Measurements from ENCODE around the gene LRG1. TPM values are rescaled to one million over a fixed set of nuclear protein-coding genes. Genes with fewer than 3 reads are reported as not detected.

The LRG1 gene
- total and polyA plus RNA-seq, 2 of the 13 experiments (the other 11 are each of a cell fraction or from before 2014, with no cell fraction given), result 12.0 to 39.3 TPM

GRCh38 chr19:4517451-4518057 is 22.3 kb downstream of the LRG1 start:
- Histone ChIP-seq H3K9ac (ENCODE audit: insufficient read depth, low read depth, low read length) (no peak overlapping the region), H2AFZ (ENCODE audit: low read length) (no peak overlapping the region), H3K4me3 (replicated peaks in 1 of 3; ENCODE audit: insufficient read depth in 1 of 3, low read depth in 2 of 3, low read length in 3 of 3) (peak overlapping the region in 1 of 3 experiments; percentile 52; a peak in 1 of 6 replicates), H3K27me3 (ENCODE audit: control insufficient read depth in 1 of 2, insufficient read depth in 2 of 2, low read length in 2 of 2) (no peaks in the 10 kb centered on the region), H4K20me1 (ENCODE audit: insufficient read depth, low read length) (no peaks in the 10 kb centered on the region), H3K27ac (ENCODE audit: extremely low read length, insufficient read depth, low read length) (no peak overlapping the region), H3K4me2 (ENCODE audit: low read depth, low read length) (peak overlapping the region; percentile 60), H3K36me3 (replicated peaks in 1 of 2; ENCODE audit: control insufficient read depth in 1 of 2, insufficient read depth in 2 of 2, low read length in 2 of 2) (no peaks in the 10 kb centered on the region), H3K79me2 (ENCODE audit: insufficient read depth, low read length) (no peaks in the 10 kb centered on the region), H3K9me3 (ENCODE audit: low read length) (no peaks in the 10 kb centered on the region), H3K4me1 (ENCODE audit: insufficient read depth, low read length) (peaks cover 53% of the 10 kb centered on the region)
- no TSS peak for BruUV-seq (replicated peaks)
- FAIRE-seq, result no peak
- ChIA-PET CTCF (ENCODE audit: low intra/inter-chr PET ratio, low total read pairs) (no interaction called here), POLR2A (interaction anchor here (0.8 to 1.9 kb wide), 5 partner anchors 8 to 103 kb away, joined by 3 to 9 read pairs (median 7); partner anchors contain the start of genes HDGFL2, LRG1 and PLIN5)
- intact Hi-C loops (cut with micrococcal nuclease; ENCODE audit: unreplicated experiment) (no loop called here), in situ Hi-C loops (cut with HindIII; ENCODE audit: extremely low pct_ligation_motif_present, low pct_unique_long_range_greater_than_20kb) (no loop called here)
- ATAC-seq, result no peak
- TF ChIP-seq ZNF644 (CRISPR knock-in tag; IDR thresholded peaks at IDR 0.05; ENCODE audit: low read depth) (no peak), RFX5 (IDR thresholded peaks at IDR 0.05; ENCODE audit: low read depth, low read length) (no peak), KLF15 (CRISPR knock-in tag; IDR thresholded peaks at IDR 0.05; ENCODE audit: borderline replicate concordance) (no peak), ZBTB44 (CRISPR knock-in tag; IDR thresholded peaks at IDR 0.05) (no peak), TFDP1 (CRISPR knock-in tag; IDR thresholded peaks at IDR 0.05; ENCODE audit: borderline replicate concordance) (no peak), TMF1 (CRISPR knock-in tag; IDR thresholded peaks at IDR 0.05; ENCODE audit: low read depth) (no peak), BRCA1 (CRISPR knock-in tag; IDR thresholded peaks at IDR 0.05) (no peak), ZNF629 (CRISPR knock-in tag; conservative IDR thresholded peaks at IDR 0.05) (peak; percentile 92), ONECUT2 (CRISPR knock-in tag; IDR thresholded peaks at IDR 0.05) (no peak), ZMYM3 (CRISPR knock-in tag; IDR thresholded peaks at IDR 0.05) (peak; percentile 74; the same call in 1 of the 2 replicates), RBM39 (IDR thresholded peaks at IDR 0.05; ENCODE audit: low read depth, low read length, poor library complexity, severe bottlenecking) (no peak), ZNF205 (CRISPR knock-in tag; IDR thresholded peaks at IDR 0.05) (no peak), KDM5B (CRISPR knock-in tag; IDR thresholded peaks at IDR 0.05; ENCODE audit: borderline replicate concordance) (no peak), ZNF317 (CRISPR knock-in tag; IDR thresholded peaks at IDR 0.05) (no peak), ZNF761 (CRISPR knock-in tag; conservative IDR thresholded peaks at IDR 0.05) (no peak), ZFP37 (CRISPR knock-in tag; IDR thresholded peaks at IDR 0.05; ENCODE audit: borderline replicate concordance) (no peak), ZNF766 (CRISPR knock-in tag; IDR thresholded peaks at IDR 0.05; ENCODE audit: borderline replicate concordance) (no peak)
- WGBS (ENCODE audit: low lambda C conversion rate), result 93% methylated on average over 3 of the region's 24 CpGs
- DNase-seq (ENCODE audit: low spot score), result no peak
